ENCODE results near the gene YTHDF2.

The YTHDF2 gene

GRCh38 chr1:28804071-28804470 is 67.3 kb downstream of the YTHDF2 start:
- Histone ChIP-seq H3K9me3 (no peaks in the 10 kb centered on the region), H3K4me3 (no peak overlapping the region), H3K4me1 (no peaks in the 10 kb centered on the region), H3K36me3 (no peaks in the 10 kb centered on the region), H3K27me3 (peaks cover 0 to 10% of the 10 kb centered on the region in 2 donors), H3K27ac (no peak overlapping the region)
- DNase-seq = no peak
- intact Hi-C loops (cut with DNase I; ENCODE audit: low total_unique reads) = no loop called here
- TF ChIP-seq CTCF (IDR thresholded peaks at IDR 0.05) = no peak

- TF ChIP-seq CTCF (IDR thresholded peaks at IDR 0.05) = no peak
- intact Hi-C loops (cut with DNase I; ENCODE audit: low total_unique reads) = no loop called here
- Histone ChIP-seq H3K27ac (no peak overlapping the region), H3K9me3 (no peaks in the 10 kb centered on the region), H3K36me3 (no peaks in the 10 kb centered on the region), H3K27me3 (peaks cover 0 to 28% of the 10 kb centered on the region in 2 donors), H3K4me1 (no peaks in the 10 kb centered on the region), H3K4me3 (no peak overlapping the region)
- DNase-seq = no peak
Observed at GRCh38 chr1:28807046-28807445, 70.3 kb downstream of the YTHDF2 start.

GRCh38 chr1:28807986-28808385 is 71.2 kb downstream of the YTHDF2 start:
- no peak for DNase-seq
- Histone ChIP-seq H3K27ac (no peak overlapping the region), H3K4me3 (no peak overlapping the region), H3K36me3 (no peaks in the 10 kb centered on the region), H3K27me3 (peaks cover 0 to 38% of the 10 kb centered on the region in 2 donors), H3K4me1 (peaks cover 0 to 6% (median 0%) of the 10 kb centered on the region in 4 donors), H3K9me3 (no peaks in the 10 kb centered on the region)
- TF ChIP-seq CTCF (IDR thresholded peaks at IDR 0.05) = no peak
- intact Hi-C loops (cut with DNase I; ENCODE audit: low total_unique reads) = no loop called here

- intact Hi-C loops (cut with DNase I; ENCODE audit: low total_unique reads) = no loop called here
- Histone ChIP-seq H3K27me3 (peaks cover 0 to 71% of the 10 kb centered on the region in 2 donors), H3K4me1 (peaks cover 0 to 6% (median 0%) of the 10 kb centered on the region in 4 donors), H3K27ac (no peak overlapping the region), H3K4me3 (no peak overlapping the region), H3K36me3 (no peaks in the 10 kb centered on the region), H3K9me3 (no peaks in the 10 kb centered on the region)
- DNase-seq = no peak
- TF ChIP-seq CTCF (IDR thresholded peaks at IDR 0.05) = no peak
Observed at GRCh38 chr1:28811369-28811765, 74.6 kb downstream of the YTHDF2 start.

- H3K9me3 ChIP-seq = no peaks in the 10 kb centered on the region
- intact Hi-C loops (cut with DNase I; ENCODE audit: low total_unique reads) = no loop called here
- no peak within 1 kb of the TSS for H3K27ac ChIP-seq
- peaks cover 0 to 6% (median 0%) of the 10 kb centered on the region in 4 donors for H3K4me1 ChIP-seq
- TF ChIP-seq CTCF (IDR thresholded peaks at IDR 0.05) = no peak
- DNase-seq = no peak
- no peak within 1 kb of the TSS for H3K4me3 ChIP-seq
- H3K27me3 ChIP-seq = peaks cover 0 to 78% of the 10 kb centered on the region in 2 donors
- no peaks in the 10 kb centered on the region for H3K36me3 ChIP-seq
Observed at GRCh38 chr1:28811766-28812668, 75.3 kb downstream of the YTHDF2 start, which contains the start of gene OPRD1. Gene OPRD1, plus strand, starts transcription at chr1:28812170. Its CDS starts 214 bp downstream, at chr1:28812384.
